IPS-18c (cell line): ENCODE data around the gene B3GALT6.
"Not testable (repeated sequence)": the region's sequence is repeated elsewhere in the genome, so short reads cannot be mapped to it uniquely, and the experiment has no call there.

ENCODE experiments used
- H3K4me3 ChIP-seq: 2 replicates; pipeline ENCODE4 v1.7.0; 2013; ENCODE audit warnings: low read depth, mild to moderate bottlenecking, low read length, moderate library complexity; ENCODE audit not compliant: insufficient read depth
- H3K9me3 ChIP-seq: one replicate; pipeline ENCODE4 v1.6.1; 2013; ENCODE audit warnings: mild to moderate bottlenecking, low read length, moderate library complexity; ENCODE audit not compliant: control insufficient read depth, insufficient read depth

The B3GALT6 gene

DNA sequence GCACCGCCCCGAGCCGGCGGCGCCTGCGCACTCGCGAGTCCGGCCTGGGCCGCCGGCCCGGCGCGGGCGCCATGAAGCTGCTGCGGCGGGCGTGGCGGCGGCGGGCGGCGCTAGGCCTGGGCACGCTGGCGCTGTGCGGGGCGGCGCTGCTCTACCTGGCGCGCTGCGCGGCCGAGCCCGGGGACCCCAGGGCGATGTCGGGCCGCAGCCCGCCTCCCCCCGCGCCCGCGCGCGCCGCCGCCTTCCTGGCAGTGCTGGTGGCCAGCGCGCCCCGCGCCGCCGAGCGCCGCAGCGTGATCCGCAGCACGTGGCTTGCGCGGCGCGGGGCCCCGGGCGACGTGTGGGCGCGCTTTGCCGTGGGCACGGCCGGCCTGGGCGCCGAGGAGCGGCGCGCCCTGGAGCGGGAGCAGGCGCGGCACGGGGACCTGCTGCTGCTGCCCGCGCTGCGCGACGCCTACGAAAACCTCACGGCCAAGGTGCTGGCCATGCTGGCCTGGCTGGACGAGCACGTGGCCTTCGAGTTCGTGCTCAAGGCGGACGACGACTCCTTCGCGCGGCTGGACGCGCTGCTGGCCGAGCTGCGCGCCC is at the start of gene B3GALT6:
B3GALT6 (plus strand) TSS at position 30 of the 588 bp plus-strand sequence; CDS start at position 72, 42 bp downstream.
- Histone ChIP-seq H3K4me3 (peak within 1 kb of the TSS; percentile 98), H3K9me3 (peaks cover 6% of the 10 kb centered on the region)

DNA sequence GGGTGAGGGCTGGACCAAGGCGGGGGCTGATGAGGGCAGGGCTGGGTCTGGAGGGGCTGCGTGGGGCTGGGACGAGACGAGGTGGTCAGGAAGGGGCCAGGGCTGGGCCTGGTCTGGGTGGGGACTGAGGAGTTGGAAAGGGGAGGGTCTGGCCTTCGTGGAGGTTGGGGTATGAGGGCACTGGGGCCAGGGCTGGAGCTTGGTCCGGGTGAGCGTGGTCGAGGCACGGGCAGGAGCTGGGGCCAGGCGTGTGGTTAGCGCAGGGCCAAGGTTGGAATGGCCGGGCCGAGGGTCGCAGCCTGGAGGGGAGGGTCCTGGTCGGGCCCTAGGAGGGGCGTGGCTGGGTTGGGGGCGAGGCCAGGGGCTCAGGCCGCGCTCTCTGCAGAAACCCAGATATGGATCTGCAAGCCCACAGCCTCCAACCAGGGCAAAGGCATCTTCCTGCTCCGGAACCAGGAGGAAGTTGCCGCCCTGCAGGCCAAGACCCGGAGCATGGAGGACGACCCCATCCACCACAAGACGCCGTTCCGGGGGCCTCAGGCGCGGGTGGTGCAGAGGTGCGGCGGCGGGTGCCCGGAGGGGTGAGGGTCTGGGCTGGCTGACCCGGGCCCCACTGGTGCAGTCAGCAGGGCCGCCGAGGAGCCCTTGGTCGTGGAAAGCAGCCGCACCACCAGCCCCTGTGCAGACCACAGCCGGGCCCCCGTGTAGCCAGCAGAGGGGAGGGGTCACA is 49.4 kb upstream of the B3GALT6 start:
- Histone ChIP-seq H3K4me3 (no peak overlapping the region), H3K9me3 (no peaks in the 10 kb centered on the region)

DNA sequence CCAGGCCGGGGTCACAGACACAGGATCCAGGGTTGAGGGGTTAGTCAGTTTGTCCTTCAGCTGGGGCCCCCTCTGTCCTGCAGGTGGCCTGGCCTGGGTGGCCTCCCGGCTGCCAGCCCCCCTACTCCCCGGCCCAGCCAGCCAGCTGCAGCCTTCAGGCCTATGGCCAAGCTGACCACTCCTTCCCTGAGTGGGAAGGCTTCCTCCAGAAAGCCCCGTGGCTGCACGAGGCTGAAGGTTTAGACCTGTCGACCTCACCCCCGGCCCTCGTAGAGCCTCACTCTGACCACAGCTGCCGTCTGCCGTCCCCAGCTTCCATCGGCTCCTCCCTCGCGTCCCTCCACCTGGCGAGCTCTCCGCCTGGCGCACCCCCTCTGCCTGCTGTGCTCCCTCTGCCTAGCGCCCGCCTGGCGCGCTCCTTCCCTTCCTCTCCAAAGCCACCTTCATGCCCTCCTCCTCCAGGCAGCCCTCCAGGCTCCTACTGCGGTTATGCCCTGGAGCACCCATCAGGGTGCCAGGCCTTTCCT is 48.8 kb upstream of the B3GALT6 start:
- no peak overlapping the region for H3K4me3 ChIP-seq
- no peaks in the 10 kb centered on the region for H3K9me3 ChIP-seq

DNA sequence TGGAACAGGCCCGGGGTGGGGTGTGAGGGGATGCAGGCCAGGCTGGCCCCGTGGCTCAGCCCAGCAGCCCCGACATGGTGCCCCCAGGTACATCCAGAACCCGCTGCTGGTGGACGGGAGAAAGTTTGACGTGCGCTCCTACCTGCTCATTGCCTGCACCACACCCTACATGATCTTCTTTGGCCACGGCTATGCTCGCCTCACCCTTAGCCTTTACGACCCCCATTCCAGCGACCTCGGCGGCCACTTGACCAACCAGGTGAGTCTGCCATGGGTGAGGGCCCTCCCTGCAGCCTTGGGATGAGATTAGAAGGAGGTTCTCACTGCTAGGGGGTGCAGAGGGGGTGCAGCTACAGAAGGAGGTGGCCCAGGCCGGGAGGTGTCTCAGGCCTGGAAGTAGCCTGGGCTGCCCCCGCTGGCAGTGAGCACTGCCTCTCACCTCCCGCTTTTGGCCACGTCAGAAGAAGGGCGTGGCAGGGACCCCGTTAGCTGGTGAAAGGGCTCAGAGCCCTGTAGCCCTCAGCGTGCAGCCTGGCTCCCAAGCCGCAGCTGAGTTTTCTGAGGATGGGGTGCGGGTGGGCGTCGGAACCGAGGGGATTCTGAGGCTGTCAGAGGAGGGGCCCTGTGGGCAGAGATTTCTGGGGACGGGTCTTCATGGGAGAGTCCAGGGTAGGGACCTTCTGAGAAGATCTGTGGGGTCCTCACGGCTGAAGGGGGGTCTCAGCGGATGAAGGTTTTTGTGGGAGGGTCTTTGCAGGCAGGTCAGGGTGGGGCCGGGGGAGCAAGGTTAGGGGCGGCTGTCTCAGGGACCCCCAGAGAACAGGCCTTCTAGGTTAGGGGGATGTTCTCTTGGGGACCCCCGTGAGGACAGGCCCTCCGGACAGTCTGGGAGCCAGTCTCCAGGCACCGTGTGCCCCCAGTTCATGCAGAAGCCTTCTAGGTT is 47.9 kb upstream of the B3GALT6 start:
- Histone ChIP-seq H3K9me3 (no peaks in the 10 kb centered on the region), H3K4me3 (no peak overlapping the region)

DNA sequence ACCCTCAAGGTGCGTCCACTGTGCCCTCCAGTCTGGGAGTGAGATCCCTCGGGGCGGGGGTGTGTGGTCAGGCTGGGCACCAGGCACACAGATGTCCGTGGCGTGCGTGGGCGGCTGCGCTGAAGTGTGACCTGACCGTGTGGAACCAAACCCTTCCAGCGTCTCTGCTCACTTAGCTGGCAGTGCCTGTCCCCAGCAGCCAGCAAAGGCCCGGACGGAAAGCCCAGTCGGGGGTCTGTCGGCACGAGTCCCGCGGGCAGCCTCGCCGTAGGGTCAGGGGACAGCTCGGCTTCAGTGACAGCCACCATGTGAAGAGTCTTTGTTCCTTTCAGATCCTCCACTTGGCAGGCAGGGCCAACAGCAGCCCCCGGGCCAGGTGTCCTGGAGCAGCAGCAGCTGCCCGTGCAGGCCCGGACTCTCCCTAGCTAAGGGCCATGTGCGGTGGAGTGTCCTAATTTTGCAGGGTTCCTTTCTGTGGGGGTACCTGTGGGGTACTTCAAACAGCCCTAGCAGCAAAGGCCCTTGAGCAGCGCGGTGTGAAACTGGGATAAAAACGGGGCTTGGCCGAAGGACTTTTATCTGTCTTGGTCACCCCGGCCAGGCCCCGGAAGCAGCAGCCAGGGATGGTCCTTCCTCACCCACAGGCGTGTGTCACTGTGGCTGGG is 46.8 kb upstream of the B3GALT6 start:
- H3K4me3 ChIP-seq: no peak overlapping the region
- no peaks in the 10 kb centered on the region for H3K9me3 ChIP-seq

DNA sequence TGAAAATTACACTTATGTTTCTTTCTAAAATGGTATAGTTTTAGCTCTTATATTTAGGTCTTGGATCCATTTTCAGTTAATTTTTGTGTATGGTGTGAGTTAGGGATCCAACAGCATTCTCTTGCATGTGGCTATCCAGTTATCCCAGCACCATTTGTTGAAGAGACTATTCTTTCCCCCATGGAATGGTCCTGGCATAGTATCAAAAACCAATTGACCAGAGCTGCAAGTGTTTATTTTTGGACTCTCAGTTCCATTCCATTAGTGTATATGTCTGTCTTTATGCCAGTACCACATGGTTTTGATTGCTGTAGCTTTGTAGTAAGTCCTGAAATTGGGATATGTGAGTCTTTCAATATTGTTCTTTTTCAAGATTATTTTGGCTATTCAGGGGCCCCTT is 44.1 kb upstream of the B3GALT6 start:
- Histone ChIP-seq H3K9me3 (no peaks in the 10 kb centered on the region), H3K4me3 (no peak overlapping the region)

DNA sequence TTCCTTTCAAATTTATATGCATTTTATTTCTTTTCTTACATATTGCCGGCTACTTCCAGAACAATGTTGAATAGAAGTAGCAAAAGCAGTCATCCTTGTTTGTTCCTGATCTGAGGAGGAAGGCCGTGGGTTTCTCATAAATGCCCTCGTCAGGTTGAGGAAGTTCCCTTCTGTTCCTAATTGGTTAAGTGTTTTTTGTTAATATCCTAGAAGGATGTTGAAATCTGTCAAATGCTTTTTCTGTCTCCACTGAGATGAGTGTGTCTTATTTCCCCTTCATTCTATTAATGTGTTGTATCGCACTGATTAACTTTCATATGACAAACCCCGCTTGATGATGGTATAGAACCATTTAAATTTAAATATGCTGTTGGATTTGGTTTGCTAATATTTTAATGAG is 42.9 kb upstream of the B3GALT6 start:
- H3K4me3 ChIP-seq: no peak overlapping the region
- H3K9me3 ChIP-seq: no peaks in the 10 kb centered on the region

DNA sequence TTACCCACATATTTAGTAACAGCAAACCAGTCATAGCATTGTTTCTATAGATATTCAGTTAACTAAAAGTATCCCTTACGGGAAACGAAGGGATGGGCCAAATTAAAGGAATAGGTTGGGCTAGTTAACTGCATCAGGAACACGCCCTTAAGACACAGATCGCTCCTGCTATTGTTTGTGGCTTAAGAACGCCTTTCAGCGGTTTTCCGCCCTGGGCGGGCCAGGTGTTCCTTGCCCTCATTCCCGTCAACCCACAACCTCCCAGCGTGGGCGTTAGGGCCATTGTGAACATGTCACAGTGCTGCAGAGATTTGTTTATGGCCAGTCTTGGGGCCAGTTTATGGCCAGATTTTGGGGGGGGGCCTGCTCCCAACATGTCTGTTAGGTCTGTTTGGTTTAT is 40.3 kb upstream of the B3GALT6 start:
- no peaks in the 10 kb centered on the region for H3K9me3 ChIP-seq
- no peak overlapping the region for H3K4me3 ChIP-seq

DNA sequence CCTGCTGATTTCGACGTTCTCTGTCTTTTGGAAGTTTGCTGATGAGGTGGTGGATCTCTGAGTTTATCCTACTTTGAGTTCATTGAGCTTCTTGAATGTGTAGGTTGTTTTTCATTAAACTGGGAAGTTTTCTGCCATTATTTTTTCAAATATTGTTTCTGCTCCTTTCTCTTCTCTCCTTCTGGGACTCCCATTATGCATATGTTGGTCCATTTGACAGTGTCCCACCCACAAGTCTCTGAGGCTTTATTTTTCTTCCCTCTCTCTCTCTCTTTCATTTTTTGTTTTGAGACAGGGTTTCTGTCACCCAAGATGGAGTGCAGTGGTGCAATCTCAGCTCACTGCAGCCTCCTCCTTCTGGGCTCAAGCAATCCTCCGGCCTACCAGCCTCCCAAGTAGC is 37.3 kb upstream of the B3GALT6 start:
- Histone ChIP-seq H3K4me3 (no peak overlapping the region), H3K9me3 (no peaks in the 10 kb centered on the region)

DNA sequence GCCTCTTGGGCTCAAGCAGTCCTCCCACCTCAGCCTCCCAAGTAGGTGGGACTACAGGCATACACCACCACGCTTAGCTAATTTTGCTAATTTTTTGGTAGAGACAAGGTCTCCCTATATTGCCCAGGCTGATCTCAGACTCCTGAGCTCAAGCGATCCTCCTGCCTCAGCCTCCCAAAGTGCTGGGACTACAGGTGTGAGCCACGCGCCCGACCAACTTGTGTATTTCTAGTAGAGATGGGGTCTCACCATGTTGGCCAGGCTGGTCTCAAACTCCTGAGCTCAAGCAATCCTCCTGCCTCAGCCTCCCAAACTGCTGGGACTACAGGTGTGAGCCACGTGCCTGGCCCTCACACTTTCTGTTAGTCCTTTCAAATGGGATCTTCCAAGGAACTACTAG is 36.3 kb upstream of the B3GALT6 start:
- H3K4me3 ChIP-seq, H3K9me3 ChIP-seq: not testable (repeated sequence)

DNA sequence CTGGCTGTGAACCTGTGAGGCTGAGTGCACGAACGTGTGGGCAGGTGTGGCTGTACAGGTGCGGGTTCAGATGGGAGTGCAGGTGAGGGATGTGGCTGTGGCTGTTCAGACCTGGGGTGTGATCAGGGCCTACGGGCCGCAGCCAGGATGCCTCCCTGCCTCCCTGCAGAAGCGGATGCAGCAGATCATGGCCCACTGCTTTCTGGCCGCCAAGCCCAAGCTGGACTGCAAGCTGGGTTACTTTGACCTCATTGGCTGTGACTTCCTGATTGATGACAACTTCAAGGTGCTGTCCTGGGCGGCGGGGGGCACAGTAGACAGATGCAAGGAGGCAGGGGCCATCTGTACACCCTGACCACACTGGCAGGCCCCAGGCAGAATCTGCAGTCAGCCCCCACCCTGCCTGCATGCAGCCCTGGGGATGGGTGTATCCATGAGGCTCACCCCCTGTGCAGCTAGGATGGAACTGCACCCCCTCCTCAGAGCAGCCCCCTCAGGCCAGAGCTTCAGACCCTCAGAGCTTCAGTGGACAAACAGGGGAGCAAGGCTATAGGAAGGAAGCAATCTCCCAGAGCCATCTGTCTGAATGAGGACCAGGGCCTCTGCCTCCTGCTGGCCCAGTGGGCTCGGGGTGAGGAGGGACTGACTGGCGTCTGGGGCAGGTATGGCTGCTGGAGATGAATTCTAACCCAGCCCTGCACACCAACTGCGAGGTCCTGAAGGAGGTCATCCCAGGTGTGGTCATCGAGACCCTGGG is 35.4 kb upstream of the B3GALT6 start:
- Histone ChIP-seq H3K4me3 (no peak overlapping the region), H3K9me3 (no peaks in the 10 kb centered on the region)

DNA sequence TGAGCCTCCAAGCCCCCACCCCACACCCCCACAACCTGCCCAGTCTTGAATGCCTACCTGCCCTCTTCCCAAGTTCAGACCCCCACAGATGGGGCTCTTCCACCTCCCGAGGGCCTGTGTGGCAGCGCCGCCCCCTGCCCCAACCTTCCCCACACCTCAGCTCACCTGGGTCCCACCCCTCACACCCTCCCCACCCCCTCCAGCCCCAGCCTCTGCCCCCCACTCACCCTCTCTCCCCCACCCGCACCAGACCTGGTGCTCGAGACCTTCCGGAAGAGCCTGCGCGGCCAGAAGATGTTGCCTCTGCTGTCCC is 34.9 kb upstream of the B3GALT6 start:
- no peaks in the 10 kb centered on the region for H3K9me3 ChIP-seq
- H3K4me3 ChIP-seq: no peak overlapping the region

DNA sequence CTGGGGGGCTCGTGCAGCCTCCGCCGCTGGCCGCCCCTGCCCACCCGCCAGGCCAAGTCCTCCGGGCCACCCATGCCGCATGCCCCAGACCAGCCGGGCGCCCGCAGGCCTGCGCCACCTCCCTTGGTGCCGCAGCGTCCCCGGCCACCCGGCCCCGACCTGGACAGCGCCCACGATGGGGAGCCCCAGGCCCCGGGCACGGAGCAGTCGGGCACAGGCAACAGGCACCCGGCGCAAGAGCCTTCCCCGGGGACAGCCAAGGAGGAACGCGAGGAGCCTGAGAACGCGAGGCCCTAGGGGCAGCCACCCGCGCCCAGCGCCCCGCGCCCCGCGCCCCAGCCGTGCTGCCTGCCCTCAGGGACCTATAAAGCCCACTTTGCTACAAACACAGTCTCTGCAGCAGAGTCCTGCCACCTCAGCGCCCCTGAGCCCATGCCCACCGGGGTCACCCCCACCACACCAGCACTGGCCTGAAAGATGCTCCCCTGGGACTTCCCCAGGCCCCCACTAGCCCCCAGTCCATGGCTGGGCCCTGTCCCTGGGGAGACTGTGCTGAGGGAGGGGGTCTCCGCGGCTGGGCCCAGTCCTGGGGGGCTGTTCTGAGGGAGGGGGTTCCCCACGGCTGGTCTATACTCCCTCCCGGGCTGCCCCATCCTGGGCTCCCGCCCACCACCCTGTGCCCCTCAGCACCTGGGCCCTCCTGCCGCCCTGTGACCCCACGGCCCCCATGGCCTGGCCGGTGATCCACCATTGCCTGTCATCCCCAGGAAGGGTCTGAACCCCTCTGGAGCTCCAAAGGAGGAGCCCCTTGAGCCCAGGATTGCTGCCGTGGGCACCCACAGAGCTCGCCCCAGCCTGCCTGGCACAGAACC is 34.2 kb upstream of the B3GALT6 start:
- Histone ChIP-seq H3K9me3 (no peaks in the 10 kb centered on the region), H3K4me3 (no peak overlapping the region)

DNA sequence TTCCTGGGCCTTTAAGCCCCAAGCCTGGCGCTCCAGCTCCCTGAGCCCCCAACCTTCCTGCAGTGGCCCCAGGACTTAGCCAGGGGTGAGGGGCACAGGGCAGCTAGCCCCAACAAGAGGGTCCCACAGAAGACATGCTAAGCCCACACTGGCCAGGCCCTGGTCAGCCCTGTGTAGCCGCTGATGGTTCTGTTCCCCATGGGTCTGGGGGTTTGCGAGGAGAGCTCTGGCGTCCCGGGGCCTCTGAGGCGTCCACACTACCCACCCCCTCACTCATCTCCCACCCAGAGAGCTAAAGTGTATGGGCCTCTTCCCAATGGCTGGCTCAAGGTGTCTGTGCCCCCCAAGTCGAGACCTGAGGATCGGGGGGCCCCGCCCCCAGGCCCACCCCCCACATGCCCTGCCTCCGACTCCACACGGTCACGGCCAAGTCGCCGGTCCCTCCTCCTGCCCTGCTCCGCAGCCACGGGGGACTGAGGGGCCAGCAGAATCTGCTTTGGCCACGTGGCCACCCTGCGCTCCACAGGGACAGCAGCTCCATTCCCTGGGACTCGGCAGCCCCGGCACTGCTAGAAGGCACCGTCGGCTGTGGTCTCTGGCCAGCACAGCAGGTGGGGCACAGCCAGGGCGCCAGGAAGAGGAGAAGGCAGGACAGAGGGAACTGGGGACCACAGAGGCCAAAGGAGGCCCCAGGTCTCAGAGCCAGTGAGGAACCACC is 33.5 kb upstream of the B3GALT6 start:
- Histone ChIP-seq H3K4me3 (no peak overlapping the region), H3K9me3 (no peaks in the 10 kb centered on the region)

DNA sequence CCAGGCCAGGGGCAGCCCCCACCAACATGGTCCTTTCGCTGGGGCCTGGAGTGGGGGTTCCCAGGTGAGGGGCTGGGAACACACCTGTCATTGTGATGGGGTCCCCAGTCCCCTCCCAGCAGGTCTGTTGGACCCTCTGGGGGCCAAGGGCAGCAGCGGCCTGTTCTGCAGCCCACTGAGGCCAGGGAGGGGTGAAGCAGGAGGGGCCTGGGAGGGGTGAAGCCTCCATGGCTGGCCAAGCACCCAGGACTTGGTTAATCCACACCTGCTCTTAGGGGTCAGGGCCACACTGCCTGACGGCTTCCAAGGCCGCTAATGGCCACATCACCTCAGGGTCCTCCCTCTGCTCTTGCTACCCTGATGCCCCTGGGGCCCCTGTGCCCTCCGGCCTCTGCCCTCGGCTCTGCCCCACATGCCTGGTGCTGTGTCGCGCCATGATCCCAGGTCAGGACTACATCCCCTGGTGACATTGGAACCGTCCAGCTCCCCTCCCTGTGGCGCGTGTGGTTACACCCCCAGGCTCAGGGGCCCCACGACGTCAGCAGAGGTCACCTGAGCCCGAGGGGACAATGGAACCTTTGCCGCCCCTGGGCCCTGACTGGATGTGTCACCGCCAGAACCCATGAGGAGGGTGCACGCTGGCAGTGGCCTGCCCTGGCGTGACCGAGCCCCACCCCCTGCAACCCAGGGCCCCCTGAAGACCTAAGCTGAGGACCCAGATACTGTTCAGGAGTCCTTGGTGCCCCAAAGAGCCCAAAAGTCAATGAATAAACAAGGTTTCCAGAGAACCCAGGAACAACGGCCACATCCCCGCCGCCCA is 32.7 kb upstream of the B3GALT6 start:
- Histone ChIP-seq H3K9me3 (no peaks in the 10 kb centered on the region), H3K4me3 (no peak overlapping the region)
